Epithelial cell of prostate (primary cell): ENCODE measurements around the gene LMAN2L.
A peak's percentile ranks its signal among the peaks of the same experiment; 100 is the strongest.

Source experiments
- DNase-seq: peaks from one replicate; pipeline ENCODE4 v3.0.0-alpha.2; 2011; ENCODE audit warnings: low read depth, low spot score
- H3K27ac ChIP-seq: fragments of 450-650 bp; 2 replicates; pipeline ENCODE4 v1.5.1; 2017; ENCODE audit warnings: mild to moderate bottlenecking

Gene LMAN2L, protein sequence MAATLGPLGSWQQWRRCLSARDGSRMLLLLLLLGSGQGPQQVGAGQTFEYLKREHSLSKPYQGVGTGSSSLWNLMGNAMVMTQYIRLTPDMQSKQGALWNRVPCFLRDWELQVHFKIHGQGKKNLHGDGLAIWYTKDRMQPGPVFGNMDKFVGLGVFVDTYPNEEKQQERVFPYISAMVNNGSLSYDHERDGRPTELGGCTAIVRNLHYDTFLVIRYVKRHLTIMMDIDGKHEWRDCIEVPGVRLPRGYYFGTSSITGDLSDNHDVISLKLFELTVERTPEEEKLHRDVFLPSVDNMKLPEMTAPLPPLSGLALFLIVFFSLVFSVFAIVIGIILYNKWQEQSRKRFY

DNA sequence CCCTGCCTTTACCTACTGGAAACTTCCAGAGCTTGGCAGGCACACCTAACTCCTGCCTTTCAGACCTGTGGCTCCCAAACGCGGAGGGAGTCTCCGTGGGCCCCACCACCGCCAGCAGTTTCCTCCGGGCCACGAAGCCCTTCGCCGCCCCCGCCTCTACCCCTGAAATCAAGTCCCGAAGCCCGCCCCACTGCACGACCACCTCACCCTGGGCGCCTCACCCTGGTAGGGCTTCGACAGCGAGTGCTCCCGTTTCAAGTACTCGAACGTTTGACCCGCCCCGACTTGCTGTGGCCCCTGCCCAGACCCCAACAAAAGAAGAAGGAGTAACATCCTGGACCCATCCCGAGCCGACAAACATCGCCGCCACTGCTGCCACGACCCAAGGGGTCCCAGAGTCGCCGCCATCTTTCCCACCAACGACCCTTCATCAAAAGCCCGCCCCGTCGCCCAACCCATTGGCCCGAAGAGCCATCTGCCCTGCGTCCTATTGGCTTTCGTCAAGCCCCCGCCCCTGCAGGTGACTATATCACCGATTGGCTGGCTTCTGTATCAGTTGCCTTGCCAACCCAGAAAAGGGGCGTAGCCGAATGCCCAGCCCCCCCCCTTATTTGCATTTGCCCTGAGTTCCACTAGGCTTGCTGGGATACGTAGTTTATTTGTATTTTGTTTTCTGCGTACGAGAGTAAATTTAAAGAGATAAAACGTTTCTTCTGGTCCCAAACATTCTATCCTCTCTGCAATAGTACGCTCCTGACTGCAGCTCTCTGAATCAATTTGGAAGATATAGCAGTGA, at the start of gene LMAN2L:
Gene LMAN2L (minus strand): TSS at position 432 of the 796 bp plus-strand sequence. CDS start 24 bp downstream, at position 408.
- peak within 1 kb of the TSS; percentile 13 for H3K27ac ChIP-seq
- DNase-seq: peak; percentile 77

DNA sequence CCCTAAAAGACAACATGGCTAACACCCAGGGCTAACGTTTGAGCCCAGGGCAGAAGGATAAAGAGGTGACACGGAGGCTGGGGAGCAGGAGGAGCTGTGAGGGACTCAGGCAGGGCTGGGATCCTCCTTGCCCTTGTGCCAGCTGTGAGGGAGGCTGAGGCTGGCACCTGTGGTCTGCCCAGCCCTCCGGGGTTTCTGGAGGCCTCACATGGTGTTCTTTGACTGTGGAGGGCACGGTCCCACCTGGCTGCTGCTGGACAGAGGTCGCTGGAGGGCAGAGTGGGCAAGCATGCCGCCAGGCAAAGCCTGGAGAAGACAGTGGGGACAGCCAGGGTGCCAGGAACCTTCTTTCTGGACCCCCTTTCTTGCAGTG, 49.4 kb upstream of the LMAN2L start:
- DNase-seq: no peak
- H3K27ac ChIP-seq: no peak overlapping the region

DNA sequence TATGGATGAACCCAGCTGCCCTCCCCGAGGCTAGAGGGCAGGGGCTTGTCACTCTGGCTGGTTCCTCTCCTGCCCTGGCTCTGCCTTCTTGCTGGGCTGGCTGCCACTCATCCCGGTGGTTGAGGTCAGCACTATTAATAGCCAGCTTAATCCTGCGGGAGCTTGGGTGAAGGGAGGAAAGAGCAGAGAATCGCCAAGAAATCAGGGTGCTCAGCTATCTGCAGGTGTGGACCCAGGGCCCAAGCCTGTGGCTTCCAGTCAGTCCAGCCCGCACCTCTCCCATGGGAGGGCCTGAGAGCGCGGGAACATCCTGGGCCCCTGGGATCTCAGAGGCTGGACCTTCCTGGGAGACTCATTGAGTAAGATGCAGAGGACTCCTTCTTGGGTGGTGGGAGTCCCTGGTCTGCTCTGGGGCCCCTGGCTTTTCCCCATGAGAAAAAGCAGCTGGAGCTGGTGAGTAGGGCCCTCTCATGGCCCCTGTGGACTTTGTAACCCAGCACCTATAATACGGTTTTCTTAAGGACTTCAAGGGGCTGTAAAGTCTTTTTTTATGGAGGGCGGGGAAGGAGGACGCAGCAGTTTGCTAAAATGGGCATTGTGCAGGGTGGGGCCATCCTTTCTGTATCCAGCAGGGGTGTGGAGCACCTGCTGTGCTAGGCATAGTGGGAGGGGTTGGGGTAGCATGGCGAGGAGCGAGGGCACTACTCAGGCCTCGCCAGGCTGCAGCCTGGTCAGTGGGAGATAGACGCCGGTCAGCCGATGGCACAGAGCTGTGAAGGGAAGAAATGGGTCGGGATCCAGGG, 48.8 kb upstream of the LMAN2L start:
- no peak overlapping the region for H3K27ac ChIP-seq
- DNase-seq: no peak

DNA sequence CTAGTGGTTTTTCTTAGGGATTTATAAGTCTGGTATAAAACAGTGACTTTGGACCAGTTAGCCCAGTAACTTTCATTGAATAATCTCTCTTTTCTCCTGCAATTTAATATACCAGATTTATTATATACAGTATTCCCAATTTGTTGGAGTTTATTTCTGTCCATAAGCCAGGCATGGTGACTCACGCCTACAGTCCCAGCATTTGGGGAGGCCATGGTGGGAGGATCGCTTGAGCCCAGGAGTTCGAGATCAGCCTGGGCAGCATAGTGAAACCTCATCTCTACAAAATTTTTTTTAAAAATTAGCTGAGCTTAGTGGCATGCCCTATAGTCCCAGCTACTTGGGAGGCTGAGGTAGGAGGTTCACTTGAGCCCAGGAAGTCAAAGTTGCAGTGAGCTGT, 47.5 kb upstream of the LMAN2L start:
- DNase-seq: no peak
- peak overlapping the region; percentile 62 for H3K27ac ChIP-seq

DNA sequence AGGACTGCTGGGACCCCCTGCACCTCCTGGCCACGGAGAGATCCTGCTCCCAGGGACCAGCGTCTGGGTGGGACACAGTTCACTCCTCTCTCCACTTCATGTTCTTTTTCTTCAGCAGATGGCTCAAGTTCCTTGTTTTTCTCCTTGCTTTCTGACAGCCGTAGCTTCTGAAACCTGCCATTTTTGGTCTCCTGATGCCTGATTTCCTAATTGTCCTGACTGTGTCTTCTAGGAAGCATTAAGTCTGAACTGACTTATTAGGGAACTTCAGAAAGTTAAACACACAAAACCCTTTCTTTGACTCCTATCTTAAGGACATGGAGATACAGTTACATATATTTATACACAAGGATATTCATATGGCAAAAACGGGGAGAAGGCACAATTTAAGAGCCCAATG, 43.5 kb upstream of the LMAN2L start:
- no peak for DNase-seq

DNA sequence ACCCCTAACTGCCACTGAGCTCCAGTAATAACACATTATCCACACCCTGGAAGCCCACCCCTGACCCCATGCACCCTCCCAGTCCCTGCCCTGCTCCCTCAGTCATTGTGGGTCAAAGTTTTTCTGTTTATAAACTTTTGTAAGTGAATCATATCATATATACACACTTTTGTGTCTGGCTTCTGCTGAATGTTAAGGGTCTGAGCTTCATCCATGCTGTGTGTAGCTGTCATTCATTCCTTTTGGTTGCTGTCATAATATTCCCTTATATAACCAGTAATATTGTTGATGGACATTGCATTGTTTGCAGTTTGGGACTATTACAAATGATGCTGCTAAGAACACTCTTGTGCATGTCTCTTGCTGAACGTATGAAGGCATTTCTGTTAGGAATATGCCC, 35.3 kb upstream of the LMAN2L start:
- no peak overlapping the region for H3K27ac ChIP-seq
- no peak for DNase-seq

More for the DNA sequence above, 43.5 kb upstream of the LMAN2L start:
- no peak overlapping the region for H3K27ac ChIP-seq

DNA sequence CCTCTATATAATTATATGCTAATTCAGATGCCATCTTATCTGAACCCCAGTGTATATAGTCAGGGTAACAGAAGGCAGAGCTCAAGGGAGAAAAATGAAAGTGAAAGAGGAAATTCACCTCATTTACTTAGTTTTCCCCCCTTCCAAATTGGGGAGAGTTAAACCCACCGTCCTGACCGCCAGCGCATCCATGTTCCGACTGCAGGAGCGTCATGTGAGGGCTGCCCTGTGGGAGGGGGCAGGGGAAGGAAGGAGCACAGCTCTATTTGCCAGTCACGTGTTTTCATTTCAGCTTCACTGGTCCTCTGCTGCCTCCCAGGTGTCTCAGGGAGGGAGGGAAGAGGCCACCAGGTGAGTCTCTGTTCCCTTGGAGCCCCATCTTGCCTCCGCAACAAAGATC, 34.1 kb upstream of the LMAN2L start:
- no peak for DNase-seq
- H3K27ac ChIP-seq: no peak overlapping the region

DNA sequence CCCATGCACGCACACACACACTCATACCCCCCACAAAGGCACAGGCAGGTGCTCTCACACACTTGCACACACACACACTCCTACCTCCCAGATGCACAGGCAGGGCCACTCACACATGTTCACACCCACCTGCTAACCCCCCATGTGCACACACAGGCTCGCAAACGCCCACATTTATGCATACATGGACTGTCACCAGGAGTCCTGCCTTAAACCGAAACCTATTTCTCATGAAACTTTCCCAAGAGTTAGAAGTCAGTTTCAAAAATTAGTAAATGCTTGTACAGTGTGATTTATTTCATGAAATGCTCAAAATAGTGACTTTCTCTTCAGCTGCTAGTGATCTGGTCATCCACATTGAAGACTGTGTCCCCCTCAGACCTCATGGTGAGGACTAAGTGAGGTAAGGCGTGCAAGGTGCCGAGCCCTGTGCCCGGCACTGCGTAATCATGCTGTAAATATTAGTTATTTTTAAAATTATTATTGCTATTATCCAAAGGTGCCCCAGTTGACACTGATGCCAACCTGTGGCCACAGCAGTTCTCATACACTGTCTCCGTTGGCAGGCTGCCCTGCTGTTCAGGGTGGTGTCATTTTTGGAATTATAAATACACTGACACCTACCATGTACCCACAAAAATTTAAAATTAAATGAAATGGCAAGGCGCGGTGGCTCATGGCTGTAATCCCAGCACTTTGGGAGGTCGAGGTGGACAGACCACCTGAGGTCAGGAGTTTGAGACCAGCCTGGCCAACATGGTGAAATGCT, 33.2 kb upstream of the LMAN2L start:
- no peak overlapping the region for H3K27ac ChIP-seq
- no peak for DNase-seq

DNA sequence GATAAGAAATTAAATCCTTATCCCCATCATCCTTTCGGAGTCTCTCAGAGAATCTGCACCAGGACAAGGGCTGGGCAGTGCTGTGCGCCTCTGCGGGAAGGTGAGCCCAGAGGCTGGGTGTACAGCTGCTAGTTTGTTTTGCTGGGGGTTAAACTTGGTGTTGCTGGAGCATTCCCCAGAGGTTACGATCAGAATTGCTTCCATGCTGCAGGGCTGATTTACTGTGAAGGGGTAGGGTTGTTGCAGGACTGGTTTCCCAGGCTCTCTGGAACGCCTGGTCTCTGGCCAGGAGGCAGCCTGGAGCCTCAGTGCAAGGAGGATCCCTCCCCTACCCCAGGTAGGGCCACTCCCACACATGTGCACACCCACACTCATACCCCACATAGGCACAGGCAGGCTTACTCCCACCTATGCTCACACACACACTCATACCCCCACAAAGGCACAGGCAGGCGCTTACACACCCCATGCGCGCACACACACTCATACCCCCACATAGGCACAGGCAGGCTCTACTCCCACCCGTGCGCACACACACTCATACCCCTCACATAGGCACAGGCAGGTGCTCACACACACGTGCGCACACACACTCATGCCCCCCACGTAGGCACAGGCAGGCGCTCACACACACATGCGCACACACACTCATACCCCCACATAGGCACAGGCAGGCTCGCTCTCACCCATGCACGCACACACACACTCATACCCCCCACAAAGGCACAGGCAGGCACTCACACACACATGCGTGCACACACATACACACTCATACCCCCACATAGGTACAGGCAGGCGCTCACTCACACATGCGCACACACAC, 32.1 kb upstream of the LMAN2L start:
- DNase-seq: peak; percentile 56
- no peak overlapping the region for H3K27ac ChIP-seq

DNA sequence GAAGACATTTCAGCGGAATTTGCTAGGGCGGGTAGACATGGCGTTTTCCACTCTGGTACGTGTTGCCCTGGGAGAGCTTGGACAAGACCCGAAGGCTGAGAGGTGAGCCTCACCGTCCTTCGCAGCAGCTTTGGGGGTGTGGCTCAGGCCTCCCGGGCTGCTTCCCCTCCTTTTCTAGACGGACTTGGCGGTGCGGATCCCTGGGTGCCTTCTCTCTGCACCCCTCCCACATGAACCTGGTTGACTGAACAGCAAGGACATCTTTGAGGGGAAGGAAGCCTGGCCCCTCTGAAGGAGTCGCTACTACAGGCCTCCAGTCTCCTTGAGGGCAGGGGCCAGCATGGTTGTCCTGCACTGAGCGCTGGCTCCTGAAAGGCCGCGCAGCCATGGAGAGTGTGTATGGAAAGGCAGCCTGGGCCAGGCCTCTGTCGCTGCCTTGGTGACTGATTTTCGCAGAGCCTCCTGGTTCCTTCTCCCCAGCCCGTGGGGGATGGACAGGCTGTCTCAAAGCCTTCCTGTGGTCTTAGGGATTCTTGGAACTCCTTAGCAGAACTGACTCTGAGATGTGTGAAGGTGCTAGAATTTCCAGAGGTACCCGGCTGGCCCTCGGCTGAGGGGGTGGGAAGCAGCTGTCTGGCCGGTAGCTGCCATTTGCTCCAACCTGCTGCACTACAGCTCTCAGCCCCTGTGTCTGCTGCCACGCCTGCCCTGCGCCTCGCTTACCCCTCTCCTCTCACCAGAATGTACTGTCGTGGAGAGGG, 30.8 kb upstream of the LMAN2L start:
- no peak for DNase-seq
- H3K27ac ChIP-seq: no peak overlapping the region

DNA sequence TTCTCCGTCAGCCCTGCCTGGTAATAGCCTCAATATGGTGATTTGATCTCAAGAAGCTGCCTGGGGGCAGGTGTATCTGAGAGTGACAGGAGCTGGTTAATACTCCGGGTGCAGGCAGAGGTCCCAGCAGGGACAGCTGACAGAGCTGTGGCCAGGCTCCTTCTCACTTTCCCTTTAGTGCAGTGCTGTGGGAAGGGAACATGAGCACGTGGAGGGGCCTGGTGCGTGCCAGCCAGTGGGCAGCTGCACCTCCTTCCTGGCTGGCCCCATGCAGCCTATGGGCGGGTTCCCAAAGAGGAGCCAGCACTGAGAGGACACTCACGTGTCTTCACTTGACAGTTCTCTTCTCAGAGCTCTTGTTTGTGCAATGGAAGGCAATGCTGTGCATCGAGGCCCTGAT, 29.9 kb upstream of the LMAN2L start:
- H3K27ac ChIP-seq: no peak overlapping the region
- DNase-seq: no peak

DNA sequence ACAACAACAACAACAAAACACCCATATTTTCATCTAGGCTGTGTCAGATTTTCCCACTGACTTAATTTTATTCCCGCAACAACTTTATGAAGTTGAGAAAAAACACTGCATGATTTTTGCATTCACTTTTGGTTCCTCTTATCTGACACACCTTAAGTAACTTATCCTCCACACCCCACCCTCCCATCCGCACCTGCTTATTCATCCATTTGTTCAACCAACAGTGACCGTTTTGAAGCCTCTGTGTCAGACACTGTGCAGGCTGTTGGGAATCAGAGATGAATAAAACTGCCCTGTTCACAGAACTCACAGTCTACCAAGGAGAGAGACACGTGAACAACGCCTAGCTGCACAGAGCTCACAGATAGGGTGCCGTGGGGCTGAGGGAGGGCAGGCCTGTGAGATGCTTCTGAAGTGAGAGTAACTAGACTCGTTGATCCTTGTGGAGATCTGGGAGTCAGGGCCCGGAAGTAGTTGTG, 28.3 kb upstream of the LMAN2L start:
- no peak for DNase-seq

DNA sequence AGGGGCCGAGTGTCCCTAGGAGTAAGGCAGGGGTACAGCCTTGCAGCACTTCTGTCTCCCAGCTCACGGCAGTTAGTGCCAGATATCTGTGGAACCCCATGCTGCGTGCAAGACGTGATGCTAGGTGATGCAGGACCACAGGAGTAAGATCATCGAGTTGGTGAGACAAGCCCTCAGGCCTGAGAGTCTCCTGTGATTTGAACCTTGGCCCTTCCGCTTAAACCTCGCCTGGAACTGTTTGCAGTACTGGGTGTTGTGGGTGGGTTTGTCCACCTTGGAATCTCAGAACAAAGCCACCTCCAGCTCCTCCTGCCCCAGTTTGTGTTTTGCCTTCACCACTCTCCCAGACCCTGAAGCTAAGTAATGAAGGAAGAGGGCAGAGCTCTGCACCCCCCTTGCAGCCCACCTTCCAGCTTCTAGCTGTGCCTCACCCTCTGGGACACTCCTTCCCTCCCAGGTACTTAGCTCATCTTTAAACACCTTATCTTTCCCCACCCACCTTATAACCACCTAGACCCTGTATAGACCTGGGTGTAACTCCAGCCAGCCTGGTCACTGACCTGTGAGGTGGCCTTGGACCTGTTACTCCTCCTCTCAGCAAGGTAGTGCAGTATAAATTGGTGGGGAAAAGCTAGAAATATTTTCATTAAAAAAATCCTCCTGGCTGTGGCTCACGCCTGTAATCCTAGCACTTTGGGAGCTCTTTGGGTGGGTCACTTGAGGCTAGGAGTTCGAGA, 27.4 kb upstream of the LMAN2L start:
- DNase-seq: no peak
- H3K27ac ChIP-seq: no peak overlapping the region

More for the DNA sequence above, 28.3 kb upstream of the LMAN2L start:
- H3K27ac ChIP-seq: no peak overlapping the region

DNA sequence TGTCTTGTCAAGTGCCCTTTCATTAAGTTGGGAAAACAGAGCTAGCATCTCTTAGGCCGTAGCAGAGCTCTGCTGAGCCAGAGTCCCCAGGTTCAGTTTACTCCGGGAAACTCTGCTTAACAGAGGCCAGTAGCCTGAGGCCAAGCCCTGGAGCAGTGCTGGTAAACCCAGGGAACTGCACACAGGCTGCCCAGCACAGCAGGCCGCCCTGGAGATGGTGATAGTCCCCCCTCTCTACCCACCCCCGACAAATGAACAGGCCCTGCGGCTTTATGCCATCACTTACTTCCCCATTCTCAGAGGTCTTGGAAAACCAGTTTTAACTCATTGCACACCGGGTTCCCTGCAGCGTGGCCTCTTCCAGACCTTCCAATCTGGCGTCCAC, 24.4 kb upstream of the LMAN2L start:
- H3K27ac ChIP-seq: no peak overlapping the region
- no peak for DNase-seq

DNA sequence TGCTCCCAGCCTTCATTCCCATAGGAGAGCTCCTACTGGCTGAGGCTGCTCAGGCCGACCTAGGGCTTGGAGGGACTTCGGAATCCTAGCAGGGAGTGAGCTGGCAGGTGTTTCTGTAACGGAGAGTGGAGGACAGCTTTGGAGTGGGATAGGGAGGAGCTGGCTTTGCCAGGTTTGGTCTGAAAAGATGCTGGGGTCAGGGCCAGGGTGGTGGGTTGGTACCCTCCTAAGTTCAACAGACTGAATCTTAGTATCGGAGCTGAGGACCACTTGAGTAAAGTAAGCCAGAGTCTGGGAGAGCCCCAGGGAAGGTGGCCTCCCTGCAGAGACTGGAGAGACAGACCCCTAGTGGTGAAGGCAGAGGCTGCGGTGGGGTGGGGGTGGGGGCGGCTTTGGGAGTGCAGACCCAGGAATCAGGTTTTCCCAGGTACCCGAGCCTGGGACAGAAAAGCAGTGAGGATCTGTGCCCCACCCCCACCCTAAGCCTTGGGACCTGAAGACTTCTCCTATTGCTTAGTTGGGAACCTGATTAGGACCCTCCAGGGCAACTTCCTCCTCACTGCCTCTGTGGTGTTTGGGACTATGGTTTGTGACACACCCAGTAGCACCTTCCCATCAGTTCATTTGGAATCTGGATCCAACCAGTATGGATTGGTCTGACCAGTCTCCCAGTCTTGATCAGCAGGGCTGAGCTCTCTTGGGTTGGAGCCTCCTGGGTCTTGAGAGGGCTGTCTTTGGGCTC, 23.8 kb upstream of the LMAN2L start:
- H3K27ac ChIP-seq: no peak overlapping the region
- DNase-seq: no peak

DNA sequence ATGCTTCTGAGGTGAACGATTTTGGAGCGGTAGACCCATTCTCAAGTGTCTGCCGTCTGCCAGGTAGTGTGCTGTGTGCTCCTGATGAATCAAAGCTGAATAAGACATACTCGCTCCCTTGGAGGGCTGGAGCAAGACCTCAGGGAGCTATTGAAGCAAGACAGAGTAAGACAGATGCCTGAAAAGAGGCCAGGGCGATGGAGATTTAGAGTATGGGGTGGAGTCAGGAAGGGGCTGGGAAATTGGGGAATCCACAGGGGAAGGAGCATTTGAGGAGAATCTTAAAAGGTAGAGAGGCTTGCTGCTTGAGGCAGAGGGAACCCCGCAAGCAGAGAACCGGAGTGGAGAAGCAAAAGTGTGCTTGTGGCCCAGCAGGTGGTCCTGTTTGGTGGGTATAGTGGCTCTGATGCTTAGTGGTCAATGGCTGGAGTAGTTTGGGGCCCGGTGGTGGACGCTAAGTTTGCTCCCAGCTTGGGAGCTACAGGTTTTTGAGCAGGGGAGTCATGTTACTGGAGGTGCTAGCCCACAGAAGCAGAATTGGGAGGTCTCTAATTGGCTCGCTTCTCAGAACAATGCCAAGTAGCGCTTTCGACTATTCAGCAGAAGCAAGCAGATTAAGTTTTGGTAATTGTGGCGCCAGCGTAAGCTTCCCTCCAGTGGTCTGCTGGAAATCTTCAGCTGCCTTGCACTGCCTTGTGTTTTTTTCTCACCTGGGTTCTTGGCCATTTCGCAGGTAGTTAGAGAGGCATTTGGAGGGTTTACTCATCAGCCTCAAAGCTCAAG, 22.9 kb upstream of the LMAN2L start:
- no peak overlapping the region for H3K27ac ChIP-seq

More for the DNA sequence above, 22.9 kb upstream of the LMAN2L start:
- no peak for DNase-seq
